Kidney (tissue), 14 donors: ENCODE measurements around the gene SLC7A7. TPM values are rescaled to one million over a fixed set of nuclear protein-coding genes. Genes with fewer than 3 reads are reported as not detected.
"Not testable (repeated sequence)": the region's sequence is repeated elsewhere in the genome, so short reads cannot be mapped to it uniquely, and the experiment has no call there.

Experiments
- DNase-seq, 5 donors: peaks; one replicate each; pipeline ENCODE4 v3.0.0-alpha.2; 2013 to 2020
- FAIRE-seq: peaks from 2 replicates; lab custom pipeline; 2012; peaks lifted over from hg19 to GRCh38; lab: Jason Lieb, UNC
- H3K27ac ChIP-seq, 2 donors: one replicate each; pipeline ENCODE4 v1.7.0; 2013; ENCODE audit warnings: low read depth in 2 of 2, low read length in 2 of 2, inconsistent platforms in 1 of 2
- H3K27me3 ChIP-seq: one replicate; pipeline ENCODE4 v1.7.1; 2013; ENCODE audit warnings: low read length, inconsistent platforms; ENCODE audit not compliant: control insufficient read depth, insufficient read depth
- H3K36me3 ChIP-seq, 3 donors: one replicate each; pipeline versions ENCODE4 v1.7.0 to v1.7.1; 2013; ENCODE audit warnings: low read length in 3 of 3, control low read depth in 1 of 3, inconsistent platforms in 1 of 3; ENCODE audit not compliant: insufficient read depth in 3 of 3, control insufficient read depth in 2 of 3
- H3K4me1 ChIP-seq, 3 donors: one replicate each; pipeline versions ENCODE4 v1.7.0 to v1.7.1; 2013; ENCODE audit warnings: low read length in 3 of 3, inconsistent platforms in 1 of 3, low read depth in 1 of 3; ENCODE audit not compliant: control insufficient read depth in 2 of 3, insufficient read depth in 2 of 3
- H3K4me3 ChIP-seq, 3 donors: one replicate each; pipeline versions ENCODE4 v1.7.0 to v1.8.1; 2013; ENCODE audit warnings: low read length in 3 of 3, control low read depth in 1 of 3, inconsistent platforms in 1 of 3
- H3K9ac ChIP-seq, 3 donors: one replicate each; pipeline versions ENCODE4 v1.7.0 to v1.7.1; 2013; ENCODE audit warnings: low read length in 3 of 3, control low read depth in 1 of 3, inconsistent platforms in 1 of 3
- H3K9me3 ChIP-seq, 3 donors: one replicate each; pipeline versions ENCODE4 v1.7.0 to v1.7.1; 2013; ENCODE audit warnings: low read length in 3 of 3, control low read depth in 1 of 3, inconsistent platforms in 1 of 3; ENCODE audit not compliant: control insufficient read depth in 2 of 3, insufficient read depth in 1 of 3
- intact Hi-C: fragments of 100-400 bp; cut with DNase I; formaldehyde crosslinking; loops from one replicate; pipeline ENCODE4 v1.11.1; 2022
- polyA plus RNA-seq: library from polyadenylated mRNA; stranded (reverse); fragments of 350-450 nt; fragmentation: Illumina TruSeq; extraction: RNeasy Lipid Tissue Mini Kit (QIAGEN cat#74804); gene quantifications from one replicate; pipeline ENCODE4 v1.2.3, GENCODE V29; 2014; ENCODE audit warnings: low read depth, low replicate concordance; ENCODE audit not compliant: insufficient read depth
- total RNA-seq: library from RNA; stranded (reverse); fragmentation: NEBNext Ultra II Directional; extraction: Animal tissue kit (Norgen Biotek cat#: 25700); gene quantifications from one replicate; pipeline ENCODE4 v1.2.1, GENCODE V29; 2021
- TF ChIP-seq, protein P1 (sequence below): IDR thresholded peaks from 3 replicates; pipeline ENCODE4 v1.5.1; 2012; ENCODE audit warnings: mild to moderate bottlenecking, moderate library complexity, borderline replicate concordance; ENCODE audit not compliant: insufficient read depth; ENCODE audit errors: extremely low read depth
- donor health status: control.
- donor health status: control.
- donor health status: control.
- donor health status: control.
- donor health status: control.
- donor health status: DM: yes; HTN: yes; CAD: no.
- donor health status: Normal renal cell carcinoma (clear cell type).

SLC7A7 gene
- total and polyA plus RNA-seq, 2 donors from 2014 or later = 26.6 to 235 TPM

DNA sequence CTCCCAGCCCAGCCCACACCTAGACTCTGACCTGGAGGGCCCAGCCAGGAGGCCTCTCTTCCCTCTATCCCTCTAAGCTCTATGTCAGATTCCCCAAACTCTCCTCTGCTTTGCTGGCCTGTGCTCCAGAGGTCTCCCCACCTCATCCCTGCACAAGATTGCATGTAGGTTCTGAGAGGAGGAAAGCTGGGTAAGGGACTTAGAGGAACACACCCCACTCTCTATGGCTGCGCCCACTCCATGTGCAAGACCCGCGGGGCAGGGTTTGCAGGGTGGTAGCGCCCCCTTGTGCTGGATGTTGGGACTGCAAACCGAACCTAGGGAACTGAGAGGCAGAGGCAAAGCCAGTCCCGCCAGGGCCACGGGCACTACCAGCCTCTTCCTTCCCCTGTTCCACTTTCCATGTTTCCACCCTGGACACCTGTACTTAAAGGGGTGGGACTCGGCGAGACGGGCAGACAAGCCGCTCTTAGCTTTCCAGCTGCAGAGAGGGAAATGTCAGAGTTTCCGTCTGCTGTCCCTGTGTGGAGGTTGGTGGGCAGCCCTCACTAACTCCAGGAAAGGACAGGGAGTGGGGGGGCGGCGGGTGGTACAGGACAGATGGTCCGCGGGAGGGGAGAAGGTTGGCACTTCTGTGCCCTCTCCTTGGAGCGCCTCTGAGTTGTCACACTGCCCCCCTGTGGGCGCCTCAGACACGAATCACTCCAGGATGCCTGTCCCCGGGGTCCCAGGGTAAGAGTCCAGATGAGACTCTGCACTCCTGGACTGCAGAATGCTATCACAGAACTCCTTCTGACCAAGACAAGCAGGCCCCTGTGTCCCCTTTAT lies 37.9 kb upstream of the SLC7A7 start:
- FAIRE-seq = no peak
- peak overlapping the region in 2 of 3 donors; percentile 51 to 83 for H3K9ac ChIP-seq
- H3K27me3 ChIP-seq = no peaks in the 10 kb centered on the region
- peak overlapping the region; percentile 58 to 73 (median 71) for H3K4me3 ChIP-seq
- DNase-seq = peak; percentile 92 to 96 (median 95)
- H3K4me1 ChIP-seq = peaks cover 0 to 18% (median 5%) of the 10 kb centered on the region in 3 donors
- H3K36me3 ChIP-seq = no peaks in the 10 kb centered on the region
- intact Hi-C loops = loop anchor here (10.0 kb wide), 1 partner anchor 278 kb away; no protein-coding TSS in a partner anchor
- TF ChIP-seq, protein P1, sequence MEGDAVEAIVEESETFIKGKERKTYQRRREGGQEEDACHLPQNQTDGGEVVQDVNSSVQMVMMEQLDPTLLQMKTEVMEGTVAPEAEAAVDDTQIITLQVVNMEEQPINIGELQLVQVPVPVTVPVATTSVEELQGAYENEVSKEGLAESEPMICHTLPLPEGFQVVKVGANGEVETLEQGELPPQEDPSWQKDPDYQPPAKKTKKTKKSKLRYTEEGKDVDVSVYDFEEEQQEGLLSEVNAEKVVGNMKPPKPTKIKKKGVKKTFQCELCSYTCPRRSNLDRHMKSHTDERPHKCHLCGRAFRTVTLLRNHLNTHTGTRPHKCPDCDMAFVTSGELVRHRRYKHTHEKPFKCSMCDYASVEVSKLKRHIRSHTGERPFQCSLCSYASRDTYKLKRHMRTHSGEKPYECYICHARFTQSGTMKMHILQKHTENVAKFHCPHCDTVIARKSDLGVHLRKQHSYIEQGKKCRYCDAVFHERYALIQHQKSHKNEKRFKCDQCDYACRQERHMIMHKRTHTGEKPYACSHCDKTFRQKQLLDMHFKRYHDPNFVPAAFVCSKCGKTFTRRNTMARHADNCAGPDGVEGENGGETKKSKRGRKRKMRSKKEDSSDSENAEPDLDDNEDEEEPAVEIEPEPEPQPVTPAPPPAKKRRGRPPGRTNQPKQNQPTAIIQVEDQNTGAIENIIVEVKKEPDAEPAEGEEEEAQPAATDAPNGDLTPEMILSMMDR = peak; percentile 98
- H3K27ac ChIP-seq = peak overlapping the region; percentile 47 to 73
- no peaks in the 10 kb centered on the region for H3K9me3 ChIP-seq

DNA sequence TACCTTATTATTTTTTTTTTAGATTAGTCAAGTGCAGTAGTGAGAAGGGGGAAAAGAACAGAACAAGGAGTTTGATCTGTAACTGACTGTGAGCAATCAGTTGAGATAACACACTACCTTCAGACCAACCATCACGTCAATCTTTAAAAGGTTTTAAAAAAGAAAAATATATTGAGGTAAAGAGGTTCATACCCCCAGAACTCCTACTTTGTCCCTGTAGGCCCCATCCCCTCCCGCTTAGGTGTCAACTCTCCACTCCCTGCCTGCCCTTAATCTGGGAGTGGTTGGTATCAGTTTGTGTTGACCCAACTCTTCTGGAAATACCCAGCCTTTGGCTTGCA lies 37.3 kb upstream of the SLC7A7 start:
- no peaks in the 10 kb centered on the region for H3K27me3 ChIP-seq
- H3K27ac ChIP-seq = no peak overlapping the region
- FAIRE-seq (no peak), DNase-seq (no peak)
- intact Hi-C loops = loop anchor here (10.0 kb wide), 1 partner anchor 278 kb away; no protein-coding TSS in a partner anchor
- TF ChIP-seq, protein P1 = no peak
- no peaks in the 10 kb centered on the region for H3K9me3 ChIP-seq
- H3K36me3 ChIP-seq = no peaks in the 10 kb centered on the region
- no peak overlapping the region for H3K9ac ChIP-seq
- H3K4me1 ChIP-seq = peaks cover 3 to 21% (median 10%) of the 10 kb centered on the region in 3 donors
- H3K4me3 ChIP-seq = no peak overlapping the region

DNA sequence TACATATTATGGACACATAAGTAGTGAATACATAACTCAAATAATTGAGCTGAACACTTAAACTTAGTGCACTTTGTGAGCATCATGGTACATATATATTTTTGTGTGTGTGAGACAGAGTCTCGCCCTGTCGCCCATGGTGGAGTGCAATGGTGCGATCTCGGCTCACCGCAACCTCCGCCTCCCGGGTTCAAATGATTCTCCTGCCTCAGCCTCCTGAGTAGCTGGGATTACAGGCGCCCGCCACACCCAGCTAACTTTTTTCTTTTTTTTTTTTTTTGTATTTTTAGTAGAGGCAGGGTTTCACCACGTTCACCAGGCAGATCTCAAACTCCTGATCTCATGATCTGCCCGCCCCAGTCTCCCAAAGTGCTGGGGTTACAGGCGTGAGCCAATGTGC lies 36.9 kb upstream of the SLC7A7 start:
- H3K4me3 ChIP-seq, H3K9ac ChIP-seq, H3K9me3 ChIP-seq, DNase-seq, H3K36me3 ChIP-seq, FAIRE-seq, H3K27me3 ChIP-seq, H3K27ac ChIP-seq: not testable (repeated sequence)
- intact Hi-C loops = loop anchor here (10.0 kb wide), 1 partner anchor 277 kb away; no protein-coding TSS in a partner anchor
- H3K4me1 ChIP-seq = peaks cover 3 to 21% (median 10%) of the 10 kb centered on the region in 3 donors
